GM18951 (cell line): Measurements from ENCODE around the gene GFI1B.
"Not testable (repeated sequence)": the region's sequence is repeated elsewhere in the genome, so short reads cannot be mapped to it uniquely, and the experiment has no call there.

ENCODE experiments used
- POLR2A ChIP-seq: IDR thresholded peaks from 4 replicates; pipeline ENCODE4 v1.6.1; 2011; ENCODE audit warnings: mild to moderate bottlenecking; ENCODE audit not compliant: insufficient read length, insufficient read depth; ENCODE audit errors: extremely low read depth
- in situ Hi-C: fragments of 300-500 bp; cut with MboI; formaldehyde crosslinking; loops from one replicate; pipeline ENCODE4 v1.12.0; 2022; ENCODE audit warnings: low sequenced_read_pairs, mixed read lengths, inconsistent platforms; ENCODE audit not compliant: unreplicated experiment

Gene GFI1B

DNA sequence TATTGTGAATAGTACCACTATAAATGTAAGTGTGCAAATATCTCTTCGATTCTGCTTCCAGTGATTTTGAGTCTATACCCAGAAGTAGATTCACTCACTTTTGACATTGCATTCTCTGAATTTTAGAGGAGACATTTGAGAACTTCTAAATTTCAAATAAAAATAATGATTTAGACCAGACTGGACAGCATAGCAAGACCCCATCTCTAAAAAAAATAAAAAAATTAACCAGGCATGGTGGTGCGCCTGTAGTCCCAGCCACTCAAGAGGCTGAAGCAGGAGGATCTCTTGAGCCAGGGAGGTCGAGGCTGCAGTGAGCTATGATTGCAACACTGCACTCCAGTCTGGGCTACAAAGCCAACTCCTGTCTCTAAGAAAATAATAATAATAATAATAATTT, 1.9 kb upstream of the GFI1B start:
- in situ Hi-C loops = no loop called here
- TF ChIP-seq POLR2A = no peak

DNA sequence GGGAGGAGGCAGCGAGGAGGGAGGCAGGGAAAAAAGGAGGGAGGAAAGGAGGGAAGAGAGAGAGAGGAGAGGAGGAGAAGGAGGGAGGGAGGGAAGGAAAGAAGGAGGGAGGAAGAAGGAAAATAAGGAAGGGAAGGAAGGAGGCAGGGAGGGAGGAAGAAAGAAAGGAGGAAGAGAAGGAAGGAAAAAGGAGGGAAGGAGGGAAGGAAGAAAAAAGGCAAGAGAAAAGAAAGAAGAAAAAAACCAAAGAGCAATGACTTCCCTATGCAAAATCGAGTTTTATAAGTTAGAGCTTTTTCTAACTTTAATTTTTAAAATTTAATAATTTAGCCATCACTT, 413 bp upstream of the GFI1B start:
- in situ Hi-C loops = no loop called here
- TF ChIP-seq POLR2A = no peak

DNA sequence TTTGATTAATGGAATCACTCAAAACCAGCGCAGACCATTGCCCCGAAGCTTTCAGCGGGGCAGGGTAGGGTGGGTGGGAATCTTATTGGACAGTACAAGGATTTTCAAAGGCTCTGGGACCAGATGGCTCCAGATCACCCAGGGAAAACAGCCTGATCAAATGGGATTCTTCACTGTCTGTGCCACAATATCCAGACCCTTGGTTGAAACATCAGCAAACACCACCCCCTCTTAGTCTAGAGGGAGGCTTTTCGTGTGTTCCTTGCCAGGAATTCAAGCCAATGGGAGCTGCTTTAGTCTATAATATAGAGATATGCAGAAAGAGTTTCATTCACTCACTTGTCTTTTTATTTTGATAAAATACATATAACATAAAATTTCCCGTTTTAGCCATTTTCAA, 1.7 kb downstream of the GFI1B start:
- TF ChIP-seq POLR2A = no peak
- in situ Hi-C loops = no loop called here

DNA sequence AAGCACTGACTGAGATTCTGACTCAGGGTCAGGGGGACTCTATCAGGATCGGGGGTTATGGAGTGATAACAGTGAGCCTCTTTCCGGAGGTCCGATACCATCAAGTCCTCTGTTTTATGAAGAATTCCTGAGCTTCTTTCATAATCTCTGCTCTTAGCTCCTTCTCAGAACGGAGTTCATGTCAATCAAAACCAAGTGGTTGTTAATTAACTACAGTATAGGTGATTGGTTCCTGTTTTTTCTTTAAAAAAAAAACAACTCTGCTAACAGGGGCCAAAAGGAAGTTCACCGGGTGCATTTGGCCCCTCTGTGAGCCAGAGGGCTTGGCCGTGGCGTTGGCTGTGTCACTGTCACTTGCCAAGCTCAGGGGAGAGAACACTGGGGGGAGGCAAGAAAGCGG, 4.0 kb downstream of the GFI1B start:
- peak; percentile 51 for TF ChIP-seq POLR2A
- in situ Hi-C loops = no loop called here

DNA sequence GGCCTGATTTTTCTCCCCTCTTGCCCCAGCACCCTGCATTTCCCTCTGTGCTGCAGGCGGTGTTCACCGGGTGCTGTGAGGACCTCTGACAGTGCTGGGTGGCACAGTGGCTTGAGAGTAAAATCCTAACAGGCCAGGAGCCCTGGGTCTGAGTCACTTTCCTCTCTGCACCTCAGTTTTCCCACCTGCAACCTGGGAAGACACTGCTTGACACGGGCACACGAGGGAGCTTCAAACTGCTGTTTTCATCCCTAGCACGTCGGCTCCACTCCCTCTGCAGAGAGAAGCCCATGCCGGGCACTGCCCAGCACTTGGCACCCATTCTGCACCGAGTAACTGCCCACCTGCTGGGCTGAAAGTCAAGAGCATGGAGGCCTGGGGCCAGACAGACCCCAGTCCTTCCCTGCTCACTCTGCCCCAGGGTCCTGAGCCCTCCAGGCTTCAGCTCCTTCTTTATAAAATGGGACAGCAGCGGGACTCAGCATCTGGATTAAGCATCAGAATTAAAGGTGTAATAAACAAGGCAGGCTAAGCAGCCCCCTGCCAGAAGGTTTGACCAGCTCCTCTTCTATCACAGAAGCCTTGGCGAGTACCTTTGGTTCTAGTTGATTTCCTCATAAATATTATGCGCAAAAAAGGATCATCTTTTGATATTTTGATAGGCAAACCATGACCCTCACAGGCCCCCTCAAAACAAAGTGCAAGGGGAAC, 5.2 kb downstream of the GFI1B start:
- in situ Hi-C loops = no loop called here
- TF ChIP-seq POLR2A = no peak

DNA sequence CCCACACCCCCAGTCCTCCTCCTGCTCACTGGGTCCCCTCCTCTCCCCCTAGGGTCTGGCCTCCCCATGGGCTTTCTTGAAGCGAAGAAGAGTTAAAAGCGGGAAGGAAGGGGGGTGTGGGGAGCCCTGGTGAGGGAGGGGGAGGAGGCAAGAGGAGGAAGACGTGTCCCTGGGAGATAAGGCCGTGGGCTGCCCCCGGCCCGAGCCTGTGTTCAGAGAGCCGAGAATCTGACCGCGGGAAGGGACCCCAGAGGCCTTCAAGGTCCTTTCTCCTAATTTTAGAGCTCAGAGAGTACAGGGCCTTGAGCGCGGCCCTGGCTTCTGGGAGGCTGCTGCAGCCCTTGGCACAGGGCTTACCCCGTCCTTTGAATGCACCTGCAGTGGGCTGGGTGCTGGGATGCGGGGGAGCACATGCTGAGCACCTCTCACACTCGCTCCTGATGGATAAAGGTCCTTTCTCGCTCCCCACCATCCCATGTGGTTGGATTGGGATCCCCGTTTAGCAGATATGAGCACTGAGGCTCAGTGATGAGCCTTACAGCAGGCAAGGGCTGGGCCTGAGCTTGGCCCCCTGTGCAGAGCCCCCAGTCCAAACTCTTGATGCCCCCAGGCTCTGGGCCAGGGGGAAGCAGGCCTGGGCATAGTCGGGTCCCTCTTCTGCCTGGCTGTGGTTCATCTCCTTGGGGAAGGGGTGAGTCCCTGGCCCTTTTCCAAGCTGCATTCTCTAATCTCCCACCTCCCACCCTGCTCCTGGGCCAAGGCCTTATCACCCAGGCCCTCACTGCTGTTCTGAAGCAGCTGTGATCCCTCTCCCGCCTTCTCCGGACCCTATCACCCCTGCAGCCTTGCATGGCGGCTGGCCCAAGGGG, 5.9 kb downstream of the GFI1B start:
- in situ Hi-C loops = no loop called here
- no peak for TF ChIP-seq POLR2A

DNA sequence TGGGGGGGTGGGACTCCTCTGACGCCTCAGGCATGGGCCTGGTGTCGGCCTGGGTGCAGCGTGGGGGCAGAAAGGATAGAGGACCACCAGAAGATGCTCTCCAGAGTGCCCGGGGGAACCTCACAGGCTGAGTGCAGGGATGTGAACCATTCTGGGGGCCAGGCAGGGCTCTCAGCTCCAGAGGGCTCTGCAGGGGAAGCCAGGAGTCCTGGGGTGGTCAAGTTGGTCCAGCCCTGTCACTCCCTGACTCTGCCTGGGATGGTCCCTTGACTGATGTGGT, 6.5 kb downstream of the GFI1B start:
- in situ Hi-C loops = no loop called here

DNA sequence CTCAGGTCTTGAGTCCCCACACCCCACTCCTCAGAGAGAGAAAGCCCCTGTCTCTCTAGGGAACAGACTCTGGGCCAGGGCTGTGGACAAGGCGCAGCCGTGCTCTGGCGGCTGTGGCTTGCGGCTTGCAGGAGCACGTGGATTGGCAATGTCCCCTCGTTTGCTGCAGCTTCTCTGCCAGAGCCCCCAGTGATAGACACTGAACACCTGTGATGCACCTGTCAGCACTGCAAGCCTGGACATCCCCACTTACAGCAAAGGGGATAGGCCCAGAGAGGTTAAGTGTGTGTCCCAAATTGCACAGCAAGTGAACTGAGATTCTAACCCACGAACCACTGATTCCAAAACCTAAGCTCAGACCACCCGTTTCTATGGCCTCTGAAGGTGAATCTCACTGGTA, 7.0 kb downstream of the GFI1B start:
- no peak for TF ChIP-seq POLR2A
- in situ Hi-C loops = no loop called here

More for the DNA sequence above, 6.5 kb downstream of the GFI1B start:
- no peak for TF ChIP-seq POLR2A

DNA sequence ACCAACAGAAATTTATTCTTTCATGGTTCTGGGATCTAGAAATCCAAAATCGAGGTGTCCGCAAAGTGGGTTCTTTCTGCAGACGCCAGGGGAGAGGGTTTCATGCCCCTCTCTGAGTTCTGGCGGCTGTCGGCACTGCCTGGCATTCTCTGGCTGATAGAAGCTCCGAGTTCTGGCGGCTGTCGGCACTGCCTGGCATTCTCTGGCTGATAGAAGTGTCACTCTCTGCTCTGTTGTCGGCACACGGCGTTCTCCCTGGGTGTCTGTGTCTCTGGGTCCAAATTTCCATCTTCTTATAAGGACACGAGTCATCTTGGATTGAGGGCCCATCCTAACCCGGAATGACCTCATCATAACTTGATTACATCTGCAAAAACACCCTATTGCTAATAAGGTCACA, 7.6 kb downstream of the GFI1B start:
- in situ Hi-C loops = no loop called here
- TF ChIP-seq POLR2A = no peak

DNA sequence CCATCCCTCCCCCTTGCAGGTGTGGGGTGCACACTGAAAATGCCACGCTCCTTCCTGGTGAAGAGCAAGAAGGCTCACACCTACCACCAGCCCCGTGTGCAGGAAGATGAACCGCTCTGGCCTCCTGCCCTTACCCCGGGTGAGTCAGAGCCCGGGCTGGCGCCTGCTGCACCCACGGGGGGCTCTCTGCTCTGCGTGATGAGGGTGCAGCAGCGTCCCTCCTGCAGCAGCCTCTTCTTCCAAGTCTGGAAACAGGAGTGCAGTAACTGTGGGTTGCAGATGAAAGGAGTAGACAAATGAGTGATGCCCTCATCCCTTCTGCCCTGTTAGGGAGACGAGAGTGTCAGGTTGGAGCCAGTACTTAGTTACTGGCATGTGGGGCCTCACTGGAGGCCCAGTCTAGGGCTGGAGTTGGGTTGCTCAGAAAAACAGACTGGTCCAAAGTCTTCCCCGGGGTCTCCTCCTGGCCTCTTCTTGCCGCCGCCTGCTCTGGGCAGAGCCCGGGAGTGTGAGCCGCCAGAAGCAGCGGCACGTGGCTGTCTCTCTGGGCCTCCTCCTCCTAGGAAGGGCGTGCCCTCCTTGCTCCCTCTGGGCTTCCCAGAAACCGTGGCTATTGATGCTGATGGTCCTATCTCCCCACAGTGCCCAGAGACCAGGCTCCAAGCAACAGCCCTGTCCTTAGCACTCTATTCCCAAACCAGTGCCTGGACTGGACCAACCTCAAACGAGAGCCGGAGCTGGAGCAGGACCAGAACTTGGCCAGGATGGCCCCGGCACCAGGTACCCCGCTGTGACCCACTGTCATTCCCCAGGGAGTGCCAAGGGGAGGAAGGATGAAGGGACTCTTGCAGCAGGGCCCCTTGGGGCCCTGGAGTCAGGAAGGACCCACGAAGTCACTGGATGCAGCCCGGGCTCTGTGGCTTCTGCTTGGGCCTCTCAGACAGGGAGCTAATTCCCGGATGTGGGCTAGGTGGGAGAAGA, 8.4 kb downstream of the GFI1B start:
- in situ Hi-C loops = no loop called here
- no peak for TF ChIP-seq POLR2A

DNA sequence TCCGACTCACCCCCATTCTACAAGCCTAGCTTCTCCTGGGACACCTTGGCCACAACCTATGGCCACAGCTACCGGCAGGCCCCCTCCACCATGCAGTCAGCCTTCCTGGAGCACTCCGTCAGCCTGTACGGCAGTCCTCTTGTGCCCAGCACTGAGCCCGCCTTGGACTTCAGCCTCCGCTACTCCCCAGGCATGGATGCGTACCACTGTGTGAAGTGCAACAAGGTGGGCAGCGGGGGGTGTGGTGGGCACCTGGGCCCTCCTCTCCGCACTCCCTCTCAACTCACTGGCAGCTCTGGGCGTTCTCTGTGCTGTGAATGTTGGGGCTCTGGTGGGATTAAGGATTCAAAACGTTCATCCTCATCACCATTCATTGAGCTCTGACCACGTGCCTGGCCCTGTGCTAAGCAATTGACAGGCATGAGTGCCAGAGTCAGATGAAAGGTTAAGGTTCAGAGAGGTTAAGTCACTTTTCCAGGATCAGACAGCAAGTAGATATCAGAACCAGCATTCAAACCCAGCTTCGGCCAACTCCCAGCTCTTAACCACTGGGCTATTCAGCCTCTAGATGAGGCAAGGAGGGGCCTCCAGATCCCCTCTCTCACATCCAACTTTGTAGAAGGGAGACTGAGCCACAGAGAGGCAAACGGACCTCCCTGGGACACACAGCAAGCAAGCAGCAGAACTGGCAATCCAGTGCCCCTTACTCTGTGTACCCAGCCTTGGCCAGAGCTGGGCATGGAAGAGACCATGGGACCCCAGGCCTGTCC, 9.9 kb downstream of the GFI1B start:
- TF ChIP-seq POLR2A = no peak
- in situ Hi-C loops = no loop called here

DNA sequence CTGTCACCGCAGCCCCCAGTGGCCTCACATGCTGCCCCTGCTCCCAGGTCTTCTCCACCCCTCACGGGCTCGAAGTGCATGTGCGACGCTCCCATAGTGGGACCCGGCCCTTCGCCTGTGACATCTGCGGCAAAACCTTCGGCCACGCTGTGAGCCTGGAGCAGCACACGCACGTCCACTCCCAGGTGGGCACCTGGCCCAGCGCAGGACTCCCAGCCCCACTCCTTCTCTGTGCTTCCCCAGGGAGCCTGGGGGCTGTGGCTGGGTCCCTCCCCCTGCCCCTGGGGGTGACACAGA, 10.5 kb downstream of the GFI1B start:
- no peak for TF ChIP-seq POLR2A
- in situ Hi-C loops = no loop called here

DNA sequence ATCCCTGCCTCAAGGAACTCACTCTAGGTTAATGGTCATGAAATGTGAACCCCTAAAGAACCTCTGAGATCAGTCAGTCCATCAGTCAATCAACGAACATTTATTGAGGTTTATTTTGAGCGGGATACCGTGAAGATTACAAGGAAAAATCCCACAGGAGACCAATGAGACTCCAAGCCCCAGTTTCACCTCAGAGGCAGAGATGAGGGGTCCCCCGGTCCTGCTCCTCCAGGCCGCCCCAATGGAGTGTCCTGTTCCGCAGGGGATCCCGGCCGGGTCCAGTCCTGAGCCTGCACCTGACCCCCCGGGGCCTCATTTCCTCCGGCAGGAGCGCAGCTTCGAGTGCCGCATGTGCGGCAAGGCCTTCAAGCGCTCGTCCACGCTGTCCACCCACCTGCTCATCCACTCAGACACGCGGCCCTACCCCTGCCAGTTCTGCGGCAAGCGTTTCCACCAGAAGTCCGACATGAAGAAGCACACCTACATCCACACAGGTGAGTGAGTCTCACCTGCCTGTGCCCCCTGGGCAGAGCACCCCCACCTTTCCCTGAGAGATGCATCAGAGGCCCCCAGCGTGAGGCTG, 11.0 kb downstream of the GFI1B start:
- in situ Hi-C loops = no loop called here
- TF ChIP-seq POLR2A = no peak

DNA sequence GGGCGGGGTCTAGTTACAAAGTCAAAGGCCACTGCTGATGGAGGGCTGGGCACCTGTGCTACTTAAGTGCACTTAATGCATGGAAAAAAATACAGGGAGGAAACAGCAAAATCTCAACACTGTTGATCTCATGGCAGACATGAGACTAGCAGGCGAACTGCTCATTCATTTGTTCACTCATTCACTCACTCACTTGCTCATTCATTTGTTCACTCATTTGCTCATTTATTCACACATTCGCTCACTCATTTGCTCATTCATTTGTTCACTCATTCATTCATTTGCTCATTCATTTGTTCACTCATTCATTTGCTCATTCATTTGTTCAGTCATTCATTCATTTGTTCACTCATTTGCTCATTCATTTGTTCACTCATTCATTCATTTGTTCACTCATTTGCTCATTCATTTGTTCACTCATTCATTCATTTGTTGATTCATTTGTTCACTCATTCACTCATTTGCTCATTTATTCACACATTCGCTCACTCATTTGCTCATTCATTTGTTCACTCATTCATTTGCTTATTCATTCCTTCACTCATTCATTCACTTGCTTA, 11.6 kb downstream of the GFI1B start:
- in situ Hi-C loops = not testable (repeated sequence)
